Measurements from ENCODE around the gene SEMA4D. TPM values are rescaled to one million over a fixed set of nuclear protein-coding genes. Genes with fewer than 3 reads are reported as not detected.

The SEMA4D gene
- total RNA-seq, 1 experiment from 2014 or later, result 48.4 TPM

DNA sequence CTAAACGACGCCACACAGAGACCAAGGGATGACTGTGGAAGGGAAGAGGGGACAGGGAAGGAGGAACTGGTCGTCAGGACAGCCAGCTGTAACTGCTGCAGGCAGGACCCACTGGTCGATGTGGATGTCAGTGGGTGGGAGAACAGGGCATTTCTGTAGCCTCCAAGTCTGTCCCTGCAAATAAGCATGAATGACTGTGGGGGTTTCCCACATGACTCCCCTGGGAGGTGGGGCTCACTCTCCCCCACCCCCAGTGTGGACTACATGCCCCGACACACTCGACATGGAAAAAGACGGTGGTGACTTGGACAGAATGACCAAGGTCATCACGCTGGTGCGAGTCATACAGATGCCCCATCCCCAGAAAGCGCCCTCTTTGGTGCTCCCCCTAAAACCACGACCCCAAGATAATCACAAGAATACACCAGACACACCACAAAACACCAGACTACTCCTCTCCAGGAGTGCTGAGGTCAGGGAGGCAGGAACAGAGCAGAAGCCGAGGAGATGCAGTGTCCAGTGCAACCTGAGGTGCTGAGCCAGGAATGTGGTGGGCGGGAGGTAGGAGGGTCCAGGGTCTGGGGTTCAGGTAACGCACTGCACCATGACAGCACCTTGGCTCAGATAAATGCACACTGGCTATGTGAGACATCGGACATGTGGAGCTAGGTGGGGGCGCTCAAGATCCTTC is 114.7 kb downstream of the SEMA4D start:
- no peaks in the 10 kb centered on the region for H3K9me2 ChIP-seq (ENCODE audit: insufficient read depth)
- no peak overlapping the region for H3K27ac ChIP-seq

GRCh38 chr9:89382026-89382986 is 115.6 kb downstream of the SEMA4D start:
- BruUV-seq (replicated peaks), result no TSS peak
- no peak overlapping the region for H3K27ac ChIP-seq
- CTCF ChIA-PET, result interaction anchor here (0.7 kb wide), 1 partner anchor 138 kb away, joined by 4 read pairs; no protein-coding TSS in a partner anchor

More for the DNA sequence above, 114.7 kb downstream of the SEMA4D start:
- TF ChIP-seq EZH2 (IDR thresholded peaks at IDR 0.05; ENCODE audit: low read depth) (no peak), CTCF (conservative IDR thresholded peaks at IDR 0.05) (no peak)
- ChIA-PET CTCF (no interaction called here), POLR2A (ENCODE audit: unreplicated experiment) (no interaction called here)
- no peak for DNase-seq
- H3K79me2 ChIP-seq (ENCODE audit: low read depth), result no peaks in the 10 kb centered on the region
- no peaks in the 10 kb centered on the region for H3K27me3 ChIP-seq (ENCODE audit: insufficient read depth, low read depth)
- no peaks in the 10 kb centered on the region for H3K9me3 ChIP-seq (ENCODE audit: insufficient read depth, low read depth)
- intact Hi-C loops (cut with micrococcal nuclease; ENCODE audit: unreplicated experiment), result no loop called here
- no TSS peak for BruUV-seq (replicated peaks)
- peaks cover 2% of the 10 kb centered on the region; the same call in 1 of the 2 replicates for H3K36me3 ChIP-seq (ENCODE audit: low read depth)
- no peak overlapping the region for H3K4me2 ChIP-seq
- no peaks in the 10 kb centered on the region for H3F3A ChIP-seq (ENCODE audit: insufficient read depth, low read depth)
- H2AFZ ChIP-seq, result no peak overlapping the region
- H3K4me1 ChIP-seq (replicated peaks; ENCODE audit: insufficient read depth), result no peaks in the 10 kb centered on the region
- H4K20me1 ChIP-seq (ENCODE audit: insufficient read depth), result no peaks in the 10 kb centered on the region; the same call in 1 of the 2 replicates
- H3K4me3 ChIP-seq, result no peak overlapping the region

GRCh38 chr9:89381308-89381609 is 116.7 kb downstream of the SEMA4D start:
- no peak for TF ChIP-seq CTCF (conservative IDR thresholded peaks at IDR 0.05)
- no peak for TF ChIP-seq EZH2 (IDR thresholded peaks at IDR 0.05; ENCODE audit: low read depth)
- no TSS peak for BruUV-seq (replicated peaks)
- Histone ChIP-seq H3K4me3 (no peak overlapping the region), H3K36me3 (ENCODE audit: low read depth) (no peaks in the 10 kb centered on the region), H3K27me3 (ENCODE audit: insufficient read depth, low read depth) (no peaks in the 10 kb centered on the region), H3K9me3 (ENCODE audit: insufficient read depth, low read depth) (no peaks in the 10 kb centered on the region), H3K4me1 (replicated peaks; ENCODE audit: insufficient read depth) (no peaks in the 10 kb centered on the region), H3K79me2 (ENCODE audit: low read depth) (no peaks in the 10 kb centered on the region), H3F3A (ENCODE audit: insufficient read depth, low read depth) (no peaks in the 10 kb centered on the region), H3K9me2 (ENCODE audit: insufficient read depth) (no peaks in the 10 kb centered on the region), H4K20me1 (ENCODE audit: insufficient read depth) (no peaks in the 10 kb centered on the region), H2AFZ (no peak overlapping the region), H3K27ac (no peak overlapping the region), H3K4me2 (no peak overlapping the region)
- ChIA-PET POLR2A (ENCODE audit: unreplicated experiment) (no interaction called here), CTCF (no interaction called here)
- intact Hi-C loops (cut with micrococcal nuclease; ENCODE audit: unreplicated experiment), result no loop called here
- no peak for DNase-seq

More at GRCh38 chr9:89382026-89382986, 115.6 kb downstream of the SEMA4D start:
- Histone ChIP-seq H4K20me1 (ENCODE audit: insufficient read depth) (no peaks in the 10 kb centered on the region), H3K4me3 (no peak overlapping the region), H3K9me3 (ENCODE audit: insufficient read depth, low read depth) (no peaks in the 10 kb centered on the region), H3K79me2 (ENCODE audit: low read depth) (no peaks in the 10 kb centered on the region), H3K4me1 (replicated peaks; ENCODE audit: insufficient read depth) (no peaks in the 10 kb centered on the region), H3K4me2 (no peak overlapping the region), H3K9me2 (ENCODE audit: insufficient read depth) (no peaks in the 10 kb centered on the region), H3K27me3 (ENCODE audit: insufficient read depth, low read depth) (no peaks in the 10 kb centered on the region), H3F3A (ENCODE audit: insufficient read depth, low read depth) (no peaks in the 10 kb centered on the region), H2AFZ (no peak overlapping the region), H3K36me3 (ENCODE audit: low read depth) (peaks cover 2% of the 10 kb centered on the region; the same call in 1 of the 2 replicates)
- intact Hi-C loops (cut with micrococcal nuclease; ENCODE audit: unreplicated experiment), result no loop called here
- no peak for DNase-seq
- POLR2A ChIA-PET (ENCODE audit: unreplicated experiment), result no interaction called here
- TF ChIP-seq CTCF (conservative IDR thresholded peaks at IDR 0.05) (no peak), EZH2 (IDR thresholded peaks at IDR 0.05; ENCODE audit: low read depth) (no peak)

Measured in PC-9 (cell line).